Keratinocyte (primary cell): ENCODE data around the gene SLC66A1. TPM values are rescaled to one million over a fixed set of nuclear protein-coding genes. Genes with fewer than 3 reads are reported as not detected.

Experiments used
- DNase-seq: peaks from one replicate; pipeline ENCODE4 v3.0.0-alpha.2; 2011; ENCODE audit warnings: low read depth, missing footprints, low spot score
- FAIRE-seq: peaks from 2 replicates; lab custom pipeline; 2011; peaks lifted over from hg19 to GRCh38; lab: Jason Lieb, UNC
- H2AFZ ChIP-seq: 2 replicates; pipeline ENCODE4 v1.6.0; 2012; ENCODE audit warnings: low read length, control low read depth, inconsistent platforms; ENCODE audit not compliant: control insufficient read depth
- H3K27ac ChIP-seq: 2 replicates; pipeline ENCODE4 v1.5.1; 2011; ENCODE audit warnings: low read length; ENCODE audit not compliant: control insufficient read depth, insufficient read depth
- H3K27me3 ChIP-seq: 3 replicates; pipeline ENCODE4 v1.6.0; 2011; ENCODE audit warnings: low read length; ENCODE audit not compliant: control insufficient read depth, insufficient read depth; ENCODE audit errors: extremely low read depth
- H3K36me3 ChIP-seq, 2 experiments: 2 replicates in 1 of 2; 3 replicates in 1 of 2; pipeline ENCODE4 v1.5.1; 2011; ENCODE audit warnings: low read length in 2 of 2, mild to moderate bottlenecking in 1 of 2; ENCODE audit not compliant: control insufficient read depth in 2 of 2, insufficient read depth in 2 of 2; ENCODE audit errors: extremely low read depth in 1 of 2
- H3K4me1 ChIP-seq: 3 replicates; pipeline ENCODE4 v1.5.1; 2011; ENCODE audit warnings: low read length; ENCODE audit not compliant: control insufficient read depth, insufficient read depth; ENCODE audit errors: extremely low read depth
- H3K4me2 ChIP-seq: 3 replicates; pipeline ENCODE4 v1.6.0; 2011; ENCODE audit warnings: low read depth, low read length; ENCODE audit not compliant: control insufficient read depth, insufficient read depth; ENCODE audit errors: extremely low read depth
- H3K4me3 ChIP-seq, 3 experiments: fragments of 200-600 bp in 1 of 3; sonication (generic) in 1 of 3; 2 replicates in 2 of 3; 3 replicates in 1 of 3; pipeline ENCODE4 v1.5.1; 2011 to 2016; ENCODE audit warnings: low read length in 3 of 3, mild to moderate bottlenecking in 3 of 3, control low read depth in 2 of 3, inconsistent platforms in 1 of 3, low read depth in 1 of 3, mixed read lengths in 1 of 3, mixed run types in 1 of 3, moderate library complexity in 1 of 3; ENCODE audit not compliant: control insufficient read depth in 2 of 3, insufficient read depth in 2 of 3; ENCODE audit errors: extremely low read depth in 1 of 3
- H3K79me2 ChIP-seq: 2 replicates; pipeline ENCODE4 v1.6.0; 2012; ENCODE audit warnings: low read length; ENCODE audit not compliant: control insufficient read depth, insufficient read depth
- H3K9ac ChIP-seq: 3 replicates; pipeline ENCODE4 v1.6.0; 2011; ENCODE audit warnings: low read length; ENCODE audit not compliant: control insufficient read depth, insufficient read depth; ENCODE audit errors: extremely low read depth
- H3K9me1 ChIP-seq: 3 replicates; pipeline ENCODE4 v1.6.0; 2011; ENCODE audit warnings: low read length; ENCODE audit not compliant: control insufficient read depth, insufficient read depth; ENCODE audit errors: extremely low read depth
- H3K9me3 ChIP-seq: 2 replicates; pipeline ENCODE4 v1.5.1; 2012; ENCODE audit warnings: low read depth, low read length; ENCODE audit not compliant: control insufficient read depth
- H4K20me1 ChIP-seq: 3 replicates; pipeline ENCODE4 v1.6.0; 2011; ENCODE audit warnings: low read length; ENCODE audit not compliant: control insufficient read depth, insufficient read depth; ENCODE audit errors: extremely low read depth
- CTCF ChIP-seq, 3 experiments: IDR thresholded peaks in 1 of 3; conservative IDR thresholded peaks in 1 of 3; optimal IDR thresholded peaks in 1 of 3; 2 replicates in 2 of 3; 3 replicates in 1 of 3; pipeline versions ENCODE3 to v1.5.1; 2011; ENCODE audit warnings: low read length in 3 of 3, mild to moderate bottlenecking in 3 of 3, moderate library complexity in 2 of 3, control low read depth in 1 of 3, inconsistent platforms in 1 of 3; ENCODE audit not compliant: insufficient read depth in 2 of 3; ENCODE audit errors: extremely low read depth in 1 of 3
- EZH2 ChIP-seq: IDR thresholded peaks from one replicate; pipeline ENCODE4 v1.6.1; 2012; ENCODE audit warnings: inconsistent platforms, mild to moderate bottlenecking, low read length, moderate library complexity
- dilution Hi-C: fragments of 300-500 bp; cut with MboI; formaldehyde crosslinking; loops from one replicate; pipeline ENCODE4 v1.7.0; 2020; ENCODE audit warnings: low sequenced_read_pairs; ENCODE audit not compliant: extremely low pct_ligation_motif_present
- polyA plus RNA-seq, 5 experiments: library from polyadenylated mRNA; depleted of rRNA in 3 of 5; stranded (reverse) in 3 of 5; stranded (forward) in 1 of 5; unstranded in 1 of 5; fragments of >200 nt; gene quantifications; 1 replicate in 1 of 5; 2 replicates in 3 of 5; 3 replicates in 1 of 5; pipeline versions ENCODE4 v1.2.1 to v1.2.3, GENCODE V29; 2011 to 2012; ENCODE audit warnings: missing spikeins in 2 of 5, low read depth in 1 of 5, low replicate concordance in 1 of 5

SLC66A1 gene
- polyA plus RNA-seq, 1 donor (not counting 4 experiments of a cell fraction or from before 2014, with no cell fraction given) = 8.0 TPM

GRCh38 chr1:19360843-19361610, 48.9 kb downstream of the SLC66A1 start:
- Histone ChIP-seq H3K9ac (peak overlapping the region; percentile 48), H3K79me2 (peaks cover 39% of the 10 kb centered on the region), H3K27ac (peak overlapping the region; percentile 70), H2AFZ (no peak overlapping the region), H3K4me1 (peaks cover 43% of the 10 kb centered on the region), H3K4me2 (peak overlapping the region; percentile 83), H3K36me3 (peaks cover 4 to 5% of the 10 kb centered on the region in 2 experiments), H3K9me3 (no peaks in the 10 kb centered on the region), H4K20me1 (no peaks in the 10 kb centered on the region), H3K4me3 (peak overlapping the region in 2 of 3 experiments; percentile 44 to 48), H3K27me3 (no peaks in the 10 kb centered on the region), H3K9me1 (no peaks in the 10 kb centered on the region)
- dilution Hi-C loops = no loop called here
- DNase-seq = peak; percentile 89
- peak; percentile 98 for FAIRE-seq
- TF ChIP-seq CTCF (optimal IDR thresholded peaks at IDR 0.05 in 1 of 3, IDR thresholded peaks at IDR 0.05 in 1 of 3, conservative IDR thresholded peaks at IDR 0.05 in 1 of 3; ENCODE audit: extremely low read depth in 1 of 3, insufficient read depth in 2 of 3, low read length in 3 of 3) = peak in 1 of 3 experiments; percentile 64
- TF ChIP-seq EZH2 = no peak

GRCh38 chr1:19361611-19362147, 49.6 kb downstream of the SLC66A1 start:
- H3K9ac ChIP-seq = peak overlapping the region; percentile 48
- no peaks in the 10 kb centered on the region for H3K27me3 ChIP-seq
- no peaks in the 10 kb centered on the region for H4K20me1 ChIP-seq
- H3K9me1 ChIP-seq = no peaks in the 10 kb centered on the region
- DNase-seq (no peak), FAIRE-seq (no peak)
- peak overlapping the region; percentile 83 for H3K4me2 ChIP-seq
- H3K36me3 ChIP-seq = no peaks in the 10 kb centered on the region
- no peaks in the 10 kb centered on the region for H3K9me3 ChIP-seq
- H3K4me1 ChIP-seq = peaks cover 45% of the 10 kb centered on the region
- no peak overlapping the region for H2AFZ ChIP-seq
- H3K4me3 ChIP-seq = peak overlapping the region in 2 of 3 experiments; percentile 21 to 36
- H3K27ac ChIP-seq = peak overlapping the region; percentile 70
- TF ChIP-seq CTCF (optimal IDR thresholded peaks at IDR 0.05 in 1 of 3, IDR thresholded peaks at IDR 0.05 in 1 of 3, conservative IDR thresholded peaks at IDR 0.05 in 1 of 3; ENCODE audit: extremely low read depth in 1 of 3, insufficient read depth in 2 of 3, low read length in 3 of 3) (no peak), EZH2 (no peak)
- H3K79me2 ChIP-seq = peaks cover 39% of the 10 kb centered on the region
- dilution Hi-C loops = no loop called here
